Activated naive CD4-positive, alpha-beta T cell treated with Interleukin-2 at 50 U/mL for 16 hours (primary cell): ENCODE data around the gene GCFC2.
"Not testable (repeated sequence)": the region's sequence is repeated elsewhere in the genome, so short reads cannot be mapped to it uniquely, and the experiment has no call there.

ENCODE experiments used
- DNase-seq: peaks from one replicate; pipeline ENCODE4 v3.0.0-alpha.2; 2020

Gene GCFC2

GRCh38 chr2:75710577-75711253 lies at the start of gene GCFC2:
GCFC2 (minus strand) TSS chr2:75710915; CDS start chr2:75710855, 60 bp downstream.
- DNase-seq = peak; percentile 87

DNA sequence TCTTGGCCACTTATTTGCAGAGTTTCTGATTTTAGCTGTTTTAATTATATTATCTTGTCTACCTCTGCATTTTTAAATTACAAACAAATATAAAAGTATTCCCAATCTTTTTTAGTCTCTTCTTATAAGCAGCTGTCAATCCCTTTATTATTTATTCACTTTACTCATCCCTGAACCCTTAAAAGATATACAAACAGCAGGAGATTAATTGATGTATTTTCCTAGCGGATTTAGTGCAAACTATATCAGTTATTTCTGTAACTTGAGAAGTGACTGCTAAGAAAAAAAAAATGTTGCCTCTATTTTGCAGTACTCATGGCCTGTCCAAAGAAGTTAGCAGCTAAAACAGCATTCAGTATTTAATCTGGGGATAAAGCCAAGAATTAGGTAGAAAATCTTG lies 42.1 kb upstream of the GCFC2 start:
- DNase-seq = no peak

DNA sequence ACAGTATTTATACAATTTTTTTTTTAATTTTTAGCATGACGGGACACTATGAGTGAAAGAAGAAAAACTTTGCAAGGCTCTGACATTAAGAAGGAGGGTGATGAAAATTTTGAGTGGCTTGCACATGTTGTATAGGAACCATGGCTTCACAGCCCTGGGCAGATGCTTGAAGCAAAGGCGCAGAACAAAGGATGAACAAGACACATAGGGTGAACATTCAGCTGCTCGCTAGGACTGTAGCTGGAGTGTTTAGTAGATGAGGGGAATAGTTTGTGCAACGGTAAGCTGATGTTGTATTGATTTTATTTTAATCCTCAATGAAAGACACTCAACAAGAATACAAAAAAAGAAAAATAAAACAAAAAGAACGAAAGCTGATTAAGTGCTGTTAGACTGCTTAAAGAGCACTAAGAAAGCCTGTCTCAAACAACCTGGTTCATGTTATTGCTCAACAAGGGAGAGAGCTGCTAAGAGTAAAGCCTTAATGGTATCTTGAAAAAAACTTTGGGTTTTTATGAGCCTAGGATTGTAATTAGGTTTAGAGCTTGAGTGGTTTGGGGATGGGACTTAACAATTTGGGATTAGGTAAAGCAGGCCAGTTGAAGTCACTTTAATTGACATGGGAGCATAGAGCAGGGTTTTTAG lies 41.2 kb upstream of the GCFC2 start:
- DNase-seq = no peak

DNA sequence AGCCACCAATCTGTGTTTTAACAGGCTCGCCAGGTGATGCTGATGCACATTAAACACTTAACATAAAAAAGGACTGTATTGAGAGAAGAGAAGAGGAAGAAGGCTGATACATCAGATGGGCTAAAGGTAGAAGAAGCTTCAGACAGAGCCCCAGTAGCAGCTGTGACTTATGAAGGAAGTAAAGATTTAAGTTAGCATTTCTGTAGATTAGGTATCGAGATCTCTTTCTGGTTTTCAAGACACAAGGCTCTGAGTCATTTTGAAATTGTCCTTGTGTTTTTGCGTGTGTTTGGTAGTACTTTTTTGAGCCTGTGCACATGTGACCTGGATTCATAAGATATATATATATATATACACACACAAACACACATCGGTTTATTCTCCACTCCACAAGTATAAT lies 40.6 kb upstream of the GCFC2 start:
- DNase-seq = no peak

GRCh38 chr2:75737961-75738360 lies 27.2 kb upstream of the GCFC2 start:
- DNase-seq = no peak

DNA sequence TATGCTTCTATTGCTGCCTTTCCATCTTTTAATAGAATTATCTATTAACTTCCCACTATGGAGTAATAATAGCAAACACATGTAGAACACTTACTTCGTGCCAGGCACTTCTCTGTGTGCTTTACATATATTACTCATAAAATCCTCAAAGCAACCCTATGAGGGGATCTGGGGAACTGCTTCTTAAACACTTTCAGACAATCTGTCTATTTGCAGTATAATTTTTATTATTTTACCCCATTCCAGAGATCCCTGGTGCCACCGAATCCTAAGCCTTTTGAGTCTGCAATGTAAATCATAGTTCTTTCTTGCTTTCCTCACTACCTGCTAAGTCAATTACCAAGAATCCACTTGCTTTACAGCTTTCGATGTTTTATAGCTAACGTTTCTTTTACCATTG lies 25.6 kb upstream of the GCFC2 start:
- DNase-seq = no peak

DNA sequence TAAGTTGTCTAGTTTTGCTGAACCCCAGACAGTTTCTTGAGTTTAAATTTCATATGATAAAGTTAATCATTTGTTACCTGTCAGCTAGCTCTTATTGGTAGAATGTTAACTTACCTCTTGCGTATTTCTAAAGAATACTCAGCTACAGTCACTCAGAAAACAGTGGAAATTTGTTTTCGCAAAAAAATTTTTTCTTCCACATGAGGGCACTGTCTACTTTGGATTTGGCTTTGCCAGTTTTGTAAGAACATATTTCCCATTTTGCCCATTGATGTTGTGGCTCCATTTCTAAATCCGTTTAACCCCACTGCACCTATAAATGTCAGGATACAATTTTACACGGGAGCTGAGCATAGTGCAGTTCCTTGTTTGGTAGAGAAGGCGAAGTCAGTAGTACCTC lies 19.1 kb upstream of the GCFC2 start:
- DNase-seq = no peak

DNA sequence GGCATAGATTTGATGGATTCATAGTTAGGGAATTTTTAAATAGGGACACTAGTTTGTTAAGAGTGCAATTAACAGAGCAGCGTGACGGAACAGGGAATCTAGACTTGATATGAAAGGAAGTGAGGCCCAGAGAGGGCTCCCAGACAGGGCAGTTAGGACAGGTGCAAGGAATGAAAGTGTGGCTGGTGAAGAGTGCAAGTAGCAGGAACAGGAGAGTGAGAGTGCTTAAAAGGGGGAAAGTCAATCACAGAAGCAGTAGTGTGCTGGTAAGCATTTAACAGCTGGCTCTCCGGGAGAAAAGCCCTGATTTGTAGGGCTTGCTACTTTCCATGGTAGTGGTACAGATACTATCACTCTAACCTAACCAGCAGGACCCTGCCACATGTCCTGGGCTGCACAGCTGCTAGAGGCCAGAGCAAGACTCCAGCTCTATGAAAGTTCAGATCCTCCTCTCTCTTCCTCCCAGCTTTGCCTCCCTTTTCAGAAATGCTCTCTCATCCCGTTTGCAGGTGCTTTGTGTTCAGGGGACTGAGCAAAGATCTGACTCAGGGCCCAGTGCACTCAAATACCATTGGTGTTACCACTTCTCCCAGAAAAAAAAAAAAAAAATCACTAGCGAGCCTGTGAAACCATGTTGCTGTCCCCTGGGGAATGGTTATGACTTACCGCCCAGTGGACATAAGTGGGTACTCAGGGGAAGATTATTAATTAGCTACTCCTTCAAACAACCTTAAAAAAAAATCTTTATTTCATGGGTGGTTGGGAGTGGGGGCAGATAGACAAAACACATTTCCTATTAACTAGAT lies 18.1 kb upstream of the GCFC2 start:
- no peak for DNase-seq

GRCh38 chr2:75722687-75723086 lies 12.0 kb upstream of the GCFC2 start:
- no peak for DNase-seq

DNA sequence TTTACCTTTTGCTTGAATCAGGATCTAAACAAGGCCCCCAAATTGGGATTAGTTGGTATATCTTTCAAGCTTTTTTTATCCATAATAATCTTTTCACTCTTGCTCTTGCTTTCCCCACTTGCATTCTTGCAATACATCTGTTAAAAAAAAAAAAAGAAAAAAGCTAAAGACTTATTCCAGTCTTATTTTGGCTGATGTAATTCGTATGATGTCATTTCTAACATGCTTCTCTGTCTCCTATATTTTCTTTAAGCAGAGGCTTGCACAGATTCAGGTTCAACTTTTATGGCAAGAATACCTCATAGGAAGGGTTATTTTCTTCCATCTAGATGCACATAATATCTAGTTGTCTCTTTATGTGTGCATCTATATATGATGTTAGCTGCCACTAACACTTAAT lies 9.8 kb upstream of the GCFC2 start:
- DNase-seq = no peak

DNA sequence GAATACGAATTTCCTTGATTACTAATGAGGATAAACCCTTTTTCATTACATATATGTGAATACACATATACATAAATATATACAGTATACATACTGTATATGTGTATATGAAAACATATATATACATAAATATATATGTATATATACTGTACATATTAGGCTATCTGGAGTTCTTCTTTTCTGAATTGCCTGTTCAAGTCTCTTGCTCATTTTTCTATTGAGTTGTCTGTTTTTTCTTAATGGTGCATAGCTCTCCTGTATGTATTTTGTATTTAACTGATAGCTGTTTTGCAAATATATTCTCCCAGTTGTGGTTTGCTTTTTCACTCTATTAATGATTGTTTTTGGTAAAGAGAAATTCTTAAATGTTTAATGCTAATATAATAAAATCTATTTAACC lies 8.9 kb upstream of the GCFC2 start:
- no peak for DNase-seq

- DNase-seq = no peak
These were observed 5.7 kb upstream of the GCFC2 start for GRCh38 chr2:75716406-75716805.

DNA sequence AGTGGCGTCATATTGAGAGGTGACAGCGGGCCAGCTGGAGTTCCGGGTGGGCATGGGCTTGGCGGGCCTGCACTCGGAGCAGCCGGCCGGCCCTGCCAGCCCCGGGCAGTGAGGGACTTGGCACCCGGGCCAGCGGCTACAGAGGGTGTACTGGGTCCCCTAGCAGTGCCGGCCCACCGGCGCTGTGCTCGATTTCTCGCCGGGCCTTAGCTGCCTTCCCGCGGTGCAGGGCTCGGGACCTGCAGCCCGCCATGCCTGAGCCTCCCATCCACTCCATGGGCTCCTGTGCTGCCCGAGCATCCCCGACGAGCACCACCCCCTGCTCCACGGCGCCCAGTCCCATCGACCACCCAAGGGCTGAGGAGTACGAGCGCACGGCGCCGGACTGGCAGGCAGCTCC lies 875 bp upstream of the GCFC2 start:
- not testable (repeated sequence) for DNase-seq

DNA sequence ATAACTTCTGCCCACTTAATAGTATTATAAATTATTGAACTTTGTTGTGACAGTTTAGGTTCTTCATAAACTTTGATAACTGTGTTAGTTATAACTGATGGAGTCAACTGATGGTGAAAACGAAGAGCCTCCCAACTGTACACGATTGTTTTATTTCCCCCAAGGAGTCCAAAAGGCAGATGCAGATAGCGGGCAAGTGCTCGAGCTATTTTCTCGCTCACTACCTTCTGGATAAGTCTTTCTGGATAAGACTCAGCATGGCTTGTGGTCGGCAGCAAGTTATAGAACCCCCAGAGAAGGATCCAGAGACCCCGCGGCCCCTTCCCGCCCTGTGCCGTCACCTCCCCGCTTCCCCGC lies 517 bp downstream of the GCFC2 start:
- no peak for DNase-seq

- DNase-seq = no peak
These were observed 1.4 kb downstream of the GCFC2 start for GRCh38 chr2:75709297-75709696.

DNA sequence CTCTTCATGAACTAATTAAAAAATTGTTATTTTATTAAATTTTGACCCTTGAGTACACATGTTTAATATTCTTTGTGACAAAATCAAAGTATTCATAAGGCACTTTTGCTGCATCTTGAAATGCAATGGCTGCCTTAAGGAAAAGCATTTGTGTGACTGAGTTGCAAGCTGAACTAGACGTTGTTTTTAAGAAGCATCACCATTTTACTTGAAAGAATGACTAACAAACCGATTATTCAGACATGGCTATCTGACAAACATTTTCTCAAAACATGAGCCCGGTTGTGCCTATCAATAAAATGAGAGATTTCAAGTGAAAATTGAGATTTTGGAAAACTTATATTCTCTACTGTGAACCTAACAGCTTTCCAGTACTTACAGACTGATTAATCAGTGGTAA lies 2.8 kb downstream of the GCFC2 start:
- DNase-seq = no peak

- DNase-seq = no peak
These were observed 4.8 kb downstream of the GCFC2 start for GRCh38 chr2:75705921-75706320.

DNA sequence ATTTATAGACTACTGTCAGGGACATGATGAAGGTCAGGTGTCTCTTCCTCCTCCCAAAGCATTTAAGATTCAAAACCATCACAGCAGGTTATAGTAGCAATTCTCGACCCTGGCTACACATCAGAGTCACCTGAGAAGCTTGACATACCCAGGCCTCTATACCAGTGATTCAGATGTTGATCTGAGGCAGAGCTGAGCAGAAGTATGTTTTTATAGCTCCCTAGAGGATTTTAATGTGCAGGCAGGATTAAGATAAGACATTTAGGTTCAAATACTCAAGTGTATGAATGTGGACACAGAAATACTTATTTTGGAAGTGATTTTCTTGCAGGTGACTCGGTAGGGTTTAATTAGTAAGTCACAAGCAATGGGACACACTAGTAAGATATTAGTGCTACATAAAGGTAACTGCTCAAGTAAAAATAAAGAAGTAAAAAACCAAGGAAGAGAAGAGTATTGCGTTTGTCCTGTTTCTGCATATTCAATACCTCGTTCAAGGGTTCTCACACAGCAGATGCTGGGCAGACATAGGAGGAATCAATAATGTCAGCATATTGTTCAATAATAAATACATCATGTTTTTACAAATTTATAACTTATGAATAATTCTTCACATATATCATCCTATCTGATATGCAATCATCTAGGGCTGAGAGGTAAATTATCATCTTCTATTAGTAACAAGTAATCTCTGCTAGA lies 7.0 kb downstream of the GCFC2 start:
- DNase-seq = no peak

GRCh38 chr2:75702593-75702992 lies 8.1 kb downstream of the GCFC2 start:
- no peak for DNase-seq

- DNase-seq = no peak
These were observed 11.8 kb downstream of the GCFC2 start for GRCh38 chr2:75698918-75699317.

- DNase-seq = no peak
These were observed 22.5 kb downstream of the GCFC2 start for GRCh38 chr2:75688196-75688595.

DNA sequence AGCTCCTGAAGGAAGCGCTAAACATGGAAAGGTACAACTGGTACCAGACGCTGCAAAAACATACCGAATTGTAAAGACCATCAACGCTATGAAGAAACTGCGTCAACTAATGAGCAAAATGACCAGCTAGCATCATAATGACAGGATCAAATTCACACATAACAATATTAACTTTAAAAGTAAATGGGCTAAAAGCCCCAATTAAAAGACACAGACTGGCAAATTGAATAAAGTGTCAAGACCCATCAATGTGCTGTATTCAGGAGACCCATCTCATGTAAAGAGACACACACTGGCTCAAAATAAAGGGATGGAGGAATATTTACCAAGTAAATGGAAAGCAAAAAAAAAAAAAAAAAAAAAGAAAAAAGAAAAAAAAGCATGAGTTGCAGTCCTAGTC lies 27.3 kb downstream of the GCFC2 start:
- not testable (repeated sequence) for DNase-seq

DNA sequence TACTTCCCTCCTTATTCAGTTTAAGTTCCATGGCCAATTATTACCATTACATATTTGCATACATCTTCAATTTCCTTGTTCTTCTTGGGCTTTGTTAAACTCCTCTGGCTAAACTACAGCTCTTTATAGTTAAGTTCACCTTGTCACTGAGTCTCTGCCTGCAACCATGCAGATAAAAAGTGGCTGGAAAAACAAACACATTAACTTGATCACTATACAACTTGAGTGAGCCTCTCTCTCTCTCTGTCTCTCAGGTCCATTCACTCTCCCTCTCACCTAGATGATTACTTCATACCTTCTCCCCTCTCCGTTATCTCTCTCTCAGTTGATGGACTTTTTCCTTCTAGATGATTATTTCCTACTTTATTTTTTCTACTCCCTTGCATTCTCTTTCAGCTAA lies 30.3 kb downstream of the GCFC2 start:
- DNase-seq = no peak

DNA sequence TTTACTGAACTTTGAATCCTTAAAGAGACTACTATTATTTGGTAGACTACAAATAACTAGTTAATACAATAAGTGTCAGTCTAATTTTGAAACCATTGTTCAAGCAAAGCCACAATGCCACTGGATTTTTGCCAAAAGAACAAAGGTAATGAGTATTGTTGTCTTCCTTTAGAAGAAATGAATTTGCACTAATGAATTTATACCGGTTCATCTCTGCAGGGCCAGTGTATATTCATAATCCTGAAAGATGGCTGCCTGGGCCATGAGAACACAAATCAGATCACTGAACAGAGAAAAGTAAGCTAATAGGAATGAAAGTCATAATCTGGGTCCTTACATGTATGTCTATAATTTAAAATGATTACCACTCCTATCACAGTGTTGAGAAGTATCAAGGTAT lies 31.2 kb downstream of the GCFC2 start:
- DNase-seq = no peak
